Uterus (tissue), 2 donors: ENCODE results near the gene CFHR1.
"Not testable (repeated sequence)": the region's sequence is repeated elsewhere in the genome, so short reads cannot be mapped to it uniquely, and the experiment has no call there.

Experiments used
- CTCF ChIP-seq, 4 experiments: fragments of 200-600 bp in 2 of 4; fragments of 450-650 bp in 2 of 4; sonication (generic) in 2 of 4; IDR thresholded peaks; one replicate each; pipeline ENCODE4 v1.5.1; 2016 to 2019; ENCODE audit warnings: antibody characterized with exemption in 4 of 4, mild to moderate bottlenecking in 2 of 4, moderate library complexity in 1 of 4
- POLR2A ChIP-seq, 2 donors: fragments of 450-650 bp; IDR thresholded peaks; one replicate each; pipeline ENCODE4 v1.6.1; 2016; ENCODE audit warnings: antibody characterized with exemption in 2 of 2, mild to moderate bottlenecking in 1 of 2, moderate library complexity in 1 of 2

GRCh38 chr1:196794103-196794502 is 25.4 kb upstream of the CFHR1 start:
- not testable (repeated sequence) for TF ChIP-seq CTCF, POLR2A (IDR thresholded peaks at IDR 0.05)
